Gastroesophageal sphincter (tissue), 4 donors: ENCODE results near the gene NRF1. TPM values are rescaled to one million over a fixed set of nuclear protein-coding genes. Genes with fewer than 3 reads are reported as not detected.
"Not testable (repeated sequence)": the region's sequence is repeated elsewhere in the genome, so short reads cannot be mapped to it uniquely, and the experiment has no call there.

Experiments
- ATAC-seq: fragments of 150-250 bp; one replicate; pipeline ENCODE4 v1.9.1; 2016; ENCODE audit warnings: mild to moderate bottlenecking, moderate library complexity
- H3K27ac ChIP-seq, 4 donors: fragments of 200-600 bp; sonication (generic) in 3 of 4; 1 replicate in 3 of 4; 2 replicates in 1 of 4; pipeline ENCODE4 v1.5.1; 2016 to 2019
- H3K27me3 ChIP-seq: fragments of 200-600 bp; sonication (generic); one replicate; pipeline ENCODE4 v1.5.1; 2019
- H3K36me3 ChIP-seq, 2 donors: fragments of 200-600 bp; sonication (generic); one replicate each; pipeline ENCODE4 v1.5.1; 2019; ENCODE audit warnings: control low read depth in 1 of 2
- H3K4me1 ChIP-seq, 3 donors: fragments of 200-600 bp; sonication (generic); 1 replicate in 2 of 3; 2 replicates in 1 of 3; pipeline ENCODE4 v1.5.1; 2016 to 2019; ENCODE audit warnings: control low read depth in 2 of 3
- H3K4me3 ChIP-seq, 2 donors: fragments of 200-600 bp; sonication (generic); one replicate each; pipeline ENCODE4 v1.5.1; 2019; ENCODE audit warnings: mild to moderate bottlenecking in 1 of 2, moderate library complexity in 1 of 2
- H3K9me3 ChIP-seq, 3 donors: fragments of 200-600 bp; sonication (generic); one replicate each; pipeline ENCODE4 v1.5.1; 2017 to 2019; ENCODE audit warnings: control low read depth in 2 of 3
- EP300 ChIP-seq: sonication (generic); formaldehyde crosslinking; IDR thresholded peaks from one replicate; pipeline ENCODE4 v1.6.1; 2017; ENCODE audit warnings: antibody characterized with exemption, mild to moderate bottlenecking
- POLR2A ChIP-seq, 2 donors: fragments of 450-650 bp; IDR thresholded peaks; one replicate each; pipeline ENCODE4 v1.6.1; 2017; ENCODE audit warnings: antibody characterized with exemption in 2 of 2, mild to moderate bottlenecking in 2 of 2, moderate library complexity in 1 of 2
- POLR2AphosphoS5 ChIP-seq: sonication (generic); formaldehyde crosslinking; IDR thresholded peaks from one replicate; pipeline ENCODE4 v1.6.1; 2017; ENCODE audit warnings: antibody characterized with exemption
- WGBS, 2 donors: methylation state at CpG; one replicate each; pipeline ENCODE4 v1.1.5; 2018; ENCODE audit warnings: low coverage in 1 of 2; 5-methylcytosine and 5-hydroxymethylcytosine counted together
- total RNA-seq, 4 donors: library from RNA; depleted of rRNA; stranded (reverse); fragments of >200 nt; gene quantifications; one replicate each; pipeline ENCODE4 v1.1.0, GENCODE V29; 2016
- TF ChIP-seq, protein P1 (sequence below), 4 experiments: fragments of 200-600 bp in 2 of 4; fragments of 450-650 bp in 2 of 4; sonication (generic) in 1 of 4; IDR thresholded peaks; one replicate each; pipeline ENCODE4 v1.5.1; 2017 to 2019; ENCODE audit warnings: antibody characterized with exemption in 4 of 4, mild to moderate bottlenecking in 2 of 4, moderate library complexity in 2 of 4

Gene NRF1
- total RNA-seq, 4 donors from 2014 or later: 7.8 to 20.5 (median 17.0) TPM

DNA sequence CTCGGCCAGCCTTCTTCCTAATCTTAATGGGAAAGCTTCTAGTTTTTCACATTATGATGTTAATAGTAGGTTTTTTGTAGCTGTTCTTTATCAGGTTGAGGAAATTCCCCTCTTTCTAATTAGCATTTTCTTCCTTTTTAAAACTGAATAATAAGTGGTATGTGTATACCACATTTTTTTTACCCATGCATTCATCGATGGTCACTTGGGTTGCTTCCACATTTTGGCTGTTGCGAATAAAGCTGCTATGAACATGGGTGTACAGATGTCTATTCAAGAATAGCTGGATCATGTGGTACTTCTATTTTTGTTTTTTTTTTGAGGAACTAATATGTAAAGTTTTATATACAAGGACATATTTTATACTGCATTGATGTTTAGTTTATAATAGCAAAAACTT is 44.3 kb downstream of the NRF1 start:
- TF ChIP-seq, protein P1, sequence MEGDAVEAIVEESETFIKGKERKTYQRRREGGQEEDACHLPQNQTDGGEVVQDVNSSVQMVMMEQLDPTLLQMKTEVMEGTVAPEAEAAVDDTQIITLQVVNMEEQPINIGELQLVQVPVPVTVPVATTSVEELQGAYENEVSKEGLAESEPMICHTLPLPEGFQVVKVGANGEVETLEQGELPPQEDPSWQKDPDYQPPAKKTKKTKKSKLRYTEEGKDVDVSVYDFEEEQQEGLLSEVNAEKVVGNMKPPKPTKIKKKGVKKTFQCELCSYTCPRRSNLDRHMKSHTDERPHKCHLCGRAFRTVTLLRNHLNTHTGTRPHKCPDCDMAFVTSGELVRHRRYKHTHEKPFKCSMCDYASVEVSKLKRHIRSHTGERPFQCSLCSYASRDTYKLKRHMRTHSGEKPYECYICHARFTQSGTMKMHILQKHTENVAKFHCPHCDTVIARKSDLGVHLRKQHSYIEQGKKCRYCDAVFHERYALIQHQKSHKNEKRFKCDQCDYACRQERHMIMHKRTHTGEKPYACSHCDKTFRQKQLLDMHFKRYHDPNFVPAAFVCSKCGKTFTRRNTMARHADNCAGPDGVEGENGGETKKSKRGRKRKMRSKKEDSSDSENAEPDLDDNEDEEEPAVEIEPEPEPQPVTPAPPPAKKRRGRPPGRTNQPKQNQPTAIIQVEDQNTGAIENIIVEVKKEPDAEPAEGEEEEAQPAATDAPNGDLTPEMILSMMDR (IDR thresholded peaks at IDR 0.05): no peak
- TF ChIP-seq POLR2AphosphoS5: no peak
- no peak for TF ChIP-seq POLR2A (IDR thresholded peaks at IDR 0.05)
- no peak for TF ChIP-seq EP300
- no peak for ATAC-seq
- Histone ChIP-seq H3K27ac (no peak overlapping the region), H3K36me3 (peaks cover 0 to 37% of the 10 kb centered on the region in 2 donors), H3K4me3 (no peak overlapping the region), H3K4me1 (peaks cover 0 to 6% (median 0%) of the 10 kb centered on the region in 3 donors), H3K27me3 (no peaks in the 10 kb centered on the region), H3K9me3 (no peaks in the 10 kb centered on the region)
- 73 to 80% methylated on average over 2 to 3 of the region's 3 CpGs for WGBS, 2 donors

DNA sequence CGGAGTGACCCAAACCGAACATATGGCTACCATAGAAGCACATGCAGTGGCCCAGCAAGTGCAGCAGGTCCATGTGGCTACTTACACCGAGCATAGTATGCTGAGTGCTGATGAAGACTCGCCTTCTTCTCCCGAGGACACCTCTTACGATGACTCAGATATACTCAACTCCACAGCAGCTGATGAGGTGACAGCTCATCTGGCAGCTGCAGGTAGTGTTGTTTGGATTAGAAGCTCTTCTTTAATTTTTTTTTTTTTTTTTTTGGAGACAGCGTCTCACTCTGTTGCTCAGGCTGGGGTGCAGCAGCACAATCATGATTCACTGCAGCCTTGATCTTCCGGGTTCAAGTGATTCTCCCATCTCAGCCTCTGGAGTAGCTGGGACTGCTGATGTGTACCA is 45.8 kb downstream of the NRF1 start:
- no peak for TF ChIP-seq POLR2A (IDR thresholded peaks at IDR 0.05)
- TF ChIP-seq, protein P1 (IDR thresholded peaks at IDR 0.05): no peak
- TF ChIP-seq POLR2AphosphoS5: no peak
- TF ChIP-seq EP300: no peak
- 74 to 84% methylated on average over 6 to 7 of the region's 8 CpGs for WGBS, 2 donors

DNA sequence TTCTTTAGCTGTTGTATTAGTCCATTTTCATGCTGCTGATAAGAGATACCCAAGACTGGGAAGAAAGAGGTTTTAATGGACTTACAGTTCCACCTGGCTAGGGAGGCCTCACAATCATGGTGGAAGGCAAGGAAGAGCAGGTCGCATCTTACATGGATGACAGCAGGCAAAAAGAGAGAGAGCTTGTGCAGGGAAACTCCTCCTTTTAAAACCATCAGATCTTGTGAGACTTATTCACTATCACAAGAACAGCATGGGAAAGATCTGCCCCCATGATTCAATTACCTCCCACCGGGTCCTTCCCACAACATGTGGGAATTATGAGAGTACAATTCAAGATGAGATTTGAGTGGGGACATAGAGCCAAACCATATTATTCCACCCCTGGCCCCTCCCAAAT is 48.4 kb downstream of the NRF1 start:
- H3K4me3 ChIP-seq, H3K27me3 ChIP-seq, H3K9me3 ChIP-seq, ATAC-seq, H3K27ac ChIP-seq: not testable (repeated sequence)
- 100% methylated on average over 1 of the region's 2 CpGs; no CpG with 5 or more reads in 1 of the 2 donors for WGBS, 2 donors
- H3K36me3 ChIP-seq: peaks cover 0 to 61% of the 10 kb centered on the region in 2 donors
- H3K4me1 ChIP-seq: peaks cover 0 to 16% (median 3%) of the 10 kb centered on the region in 3 donors

More for the DNA sequence above, 45.8 kb downstream of the NRF1 start:
- Histone ChIP-seq H3K4me1 (peaks cover 0 to 6% (median 0%) of the 10 kb centered on the region in 3 donors), H3K9me3 (peaks cover 0 to 7% (median 0%) of the 10 kb centered on the region in 3 donors), H3K27ac (no peak overlapping the region), H3K4me3 (no peak overlapping the region), H3K27me3 (no peaks in the 10 kb centered on the region), H3K36me3 (peaks cover 0 to 51% of the 10 kb centered on the region in 2 donors)
- no peak for ATAC-seq

DNA sequence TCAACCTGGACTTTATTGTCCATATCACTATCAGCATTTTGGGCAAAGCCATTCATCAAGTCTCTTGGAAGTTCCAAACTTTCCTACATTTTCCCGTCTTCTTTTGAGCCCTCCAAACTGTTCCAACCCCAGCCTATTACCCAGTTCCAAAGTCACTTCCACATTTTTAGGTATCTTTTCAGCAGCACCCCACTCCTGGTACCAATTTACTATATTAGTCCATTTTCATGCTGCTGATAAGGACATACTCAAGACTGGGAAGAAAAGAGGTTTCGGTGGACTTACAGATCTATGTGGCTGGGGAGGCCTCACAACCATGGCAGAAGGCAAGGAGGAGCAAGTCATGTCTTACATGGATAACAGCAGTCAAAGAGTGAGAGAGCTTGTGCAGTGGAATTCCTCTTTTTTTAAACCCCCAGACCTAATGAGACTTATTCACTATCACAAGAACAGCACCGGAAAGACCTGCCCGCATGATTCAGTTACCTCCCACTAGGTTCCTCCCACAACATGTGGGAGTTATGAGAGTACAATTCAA is 50.2 kb downstream of the NRF1 start:
- no peak overlapping the region for H3K4me3 ChIP-seq
- WGBS, 2 donors: 100% methylated on average over 2 to 4 of the region's 4 CpGs
- peaks cover 0 to 7% (median 0%) of the 10 kb centered on the region in 3 donors for H3K9me3 ChIP-seq
- TF ChIP-seq, protein P1 (IDR thresholded peaks at IDR 0.05): no peak
- no peak for TF ChIP-seq POLR2AphosphoS5
- no peak for TF ChIP-seq POLR2A (IDR thresholded peaks at IDR 0.05)
- no peak for TF ChIP-seq EP300
- H3K27me3 ChIP-seq: no peaks in the 10 kb centered on the region
- peaks cover 0 to 61% of the 10 kb centered on the region in 2 donors for H3K36me3 ChIP-seq
- no peak overlapping the region for H3K27ac ChIP-seq
- ATAC-seq: no peak
- H3K4me1 ChIP-seq: peaks cover 0 to 10% (median 3%) of the 10 kb centered on the region in 3 donors

DNA sequence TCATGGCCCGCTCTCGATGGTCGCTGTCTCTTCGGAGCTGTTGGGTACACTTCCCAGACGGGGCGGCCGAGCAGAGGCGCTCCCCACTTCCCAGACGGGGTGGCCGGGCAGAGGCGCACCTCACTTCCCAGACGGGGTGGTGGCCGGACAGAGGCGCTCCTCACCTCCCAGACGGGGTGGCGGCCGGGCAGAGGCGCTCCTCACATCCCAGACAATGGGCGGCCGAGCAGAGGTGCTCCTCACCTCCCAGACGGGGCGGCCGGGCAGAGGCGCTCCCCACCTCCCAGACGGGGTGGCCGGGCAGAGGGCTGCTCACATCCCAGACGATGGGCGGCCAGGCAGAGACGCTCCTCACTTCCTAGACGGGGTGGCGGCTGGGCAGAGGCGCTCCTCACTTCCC is 51.7 kb downstream of the NRF1 start:
- not testable (repeated sequence) for H3K9me3 ChIP-seq, H3K27ac ChIP-seq, H3K27me3 ChIP-seq, ATAC-seq, H3K4me3 ChIP-seq, H3K4me1 ChIP-seq
- H3K36me3 ChIP-seq: peaks cover 0 to 49% of the 10 kb centered on the region in 2 donors
- no CpG with 5 or more reads among the region's 32 CpGs for WGBS, 2 donors
